IMR-90 (cell line): ENCODE results near the gene PTGES2. TPM values are rescaled to one million over a fixed set of nuclear protein-coding genes. Genes with fewer than 3 reads are reported as not detected.

ENCODE experiments used
- ATAC-seq: fragments of 200-7000 bp; cut with Tn5 transposase; 2 replicates; pipeline ENCODE4 v1.9.1; 2020; ENCODE audit warnings: low read depth, mild to moderate bottlenecking, moderate library complexity
- BruUV-seq: library from RNA; stranded (reverse); fragments of 400-500 nt; replicated peaks from 2 replicates; lab custom pipeline; 2021; lab: Mats Ljungman, UMichigan
- CTCF ChIA-PET: fragments of 300-600 bp; formaldehyde crosslinking; extraction: SDS; loops from one replicate; lab custom pipeline; 2021; ENCODE audit warnings: antibody characterized with exemption; lab: Yijun Ruan, JAX
- POLR2A ChIA-PET: fragments of 300-600 bp; sonication (Branson Sonifier 250); formaldehyde crosslinking; loops from one replicate; lab custom pipeline; 2022; ENCODE audit warnings: antibody characterized with exemption; ENCODE audit not compliant: unreplicated experiment; lab: Charles Lee
- DNase-seq: peaks from one replicate; pipeline ENCODE4 v3.0.0; 2013
- H2AFZ ChIP-seq: replicated peaks from 2 replicates; pipeline ENCODE3; 2013; ENCODE audit warnings: low read length, mild to moderate bottlenecking; ENCODE audit not compliant: poor library complexity
- H2AK5ac ChIP-seq: 2 replicates; pipeline ENCODE4 v1.6.1; 2013; ENCODE audit warnings: low read depth, low read length, inconsistent platforms
- H2AK9ac ChIP-seq: replicated peaks from 2 replicates; pipeline ENCODE3; 2013; ENCODE audit warnings: mild to moderate bottlenecking, low read depth, low read length, moderate library complexity; ENCODE audit not compliant: poor library complexity
- H2BK120ac ChIP-seq: 2 replicates; pipeline ENCODE4 v1.6.1; 2013; ENCODE audit warnings: low read depth, low read length, inconsistent platforms
- H2BK15ac ChIP-seq: 3 replicates; pipeline ENCODE4 v1.6.1; 2013; ENCODE audit warnings: low read depth, low read length, inconsistent platforms
- H2BK20ac ChIP-seq: 2 replicates; pipeline ENCODE4 v1.6.1; 2013; ENCODE audit warnings: low read depth, mild to moderate bottlenecking, inconsistent platforms, low read length, moderate library complexity
- H2BK5ac ChIP-seq: 2 replicates; pipeline ENCODE4 v1.6.1; 2013; ENCODE audit warnings: mild to moderate bottlenecking, low read depth, low read length, inconsistent platforms; ENCODE audit not compliant: poor library complexity, severe bottlenecking
- H3K14ac ChIP-seq: replicated peaks from 2 replicates; pipeline ENCODE4 v1.6.1; 2013; ENCODE audit warnings: low read depth, low read length, inconsistent platforms
- H3K18ac ChIP-seq: 2 replicates; pipeline ENCODE4 v1.6.1; 2013; ENCODE audit warnings: low read depth, low read length, control low read depth
- H3K23ac ChIP-seq: 2 replicates; pipeline ENCODE4 v1.6.1; 2013; ENCODE audit warnings: low read depth, low read length, inconsistent platforms
- H3K27ac ChIP-seq: 2 replicates; pipeline ENCODE4 v1.5.1; 2013; ENCODE audit warnings: mild to moderate bottlenecking, control low read depth, low read length; ENCODE audit not compliant: insufficient read depth
- H3K27me3 ChIP-seq: 2 replicates; pipeline ENCODE4 v1.6.1; 2013; ENCODE audit warnings: low read length; ENCODE audit not compliant: control insufficient read depth, insufficient read depth
- H3K36me3 ChIP-seq: 2 replicates; pipeline ENCODE4 v1.6.1; 2013; ENCODE audit warnings: low read length, mixed read lengths; ENCODE audit not compliant: control insufficient read depth, insufficient read depth
- H3K4ac ChIP-seq: 2 replicates; pipeline ENCODE4 v1.6.1; 2013; ENCODE audit warnings: low read depth, low read length, inconsistent platforms
- H3K4me1 ChIP-seq: 2 replicates; pipeline ENCODE4 v1.6.1; 2013; ENCODE audit warnings: low read length, mixed read lengths; ENCODE audit not compliant: control insufficient read depth, insufficient read depth
- H3K4me2 ChIP-seq: 2 replicates; pipeline ENCODE4 v1.6.1; 2013; ENCODE audit warnings: low read depth, mild to moderate bottlenecking, control low read depth, low read length, moderate library complexity
- H3K4me3 ChIP-seq: 2 replicates; pipeline ENCODE4 v1.5.1; 2013; ENCODE audit warnings: low read depth, mild to moderate bottlenecking, control low read depth, low read length, moderate library complexity; ENCODE audit not compliant: insufficient read depth
- H3K56ac ChIP-seq: 2 replicates; pipeline ENCODE4 v1.6.1; 2013; ENCODE audit warnings: low read length, inconsistent platforms; ENCODE audit not compliant: insufficient read depth; ENCODE audit errors: extremely low read depth
- H3K79me1 ChIP-seq, 2 experiments: 2 replicates each; pipeline ENCODE4 v1.6.1; 2013; ENCODE audit warnings: low read length in 2 of 2, inconsistent platforms in 1 of 2, low read depth in 1 of 2
- H3K9ac ChIP-seq: 2 replicates; pipeline ENCODE4 v1.6.1; 2013; ENCODE audit warnings: low read depth, low read length, control low read depth
- H3K9me1 ChIP-seq: 2 replicates; pipeline ENCODE4 v1.6.1; 2013; ENCODE audit warnings: low read length, inconsistent platforms; ENCODE audit not compliant: insufficient read depth
- H3K9me3 ChIP-seq: 2 replicates; pipeline ENCODE4 v1.6.1; 2013; ENCODE audit warnings: low read length; ENCODE audit not compliant: control insufficient read depth, insufficient read depth
- H4K20me1 ChIP-seq: 2 replicates; pipeline ENCODE4 v1.6.1; 2013; ENCODE audit warnings: low read length, inconsistent platforms; ENCODE audit not compliant: insufficient read depth
- H4K5ac ChIP-seq: 2 replicates; pipeline ENCODE4 v1.6.1; 2013; ENCODE audit warnings: mild to moderate bottlenecking, low read depth, low read length, control low read depth
- H4K8ac ChIP-seq, 2 experiments: 2 replicates each; pipeline ENCODE4 v1.6.1; 2013; ENCODE audit warnings: low read depth in 2 of 2, low read length in 2 of 2, control low read depth in 1 of 2, inconsistent platforms in 1 of 2
- H4K91ac ChIP-seq: 2 replicates; pipeline ENCODE4 v1.6.1; 2013; ENCODE audit warnings: low read depth, low read length, inconsistent platforms; ENCODE audit not compliant: insufficient read depth
- CEBPB ChIP-seq: IDR thresholded peaks from 2 replicates; pipeline ENCODE4 v1.6.1; 2012; ENCODE audit warnings: low read depth, low read length, improper control_type of control experiment
- CHD1 ChIP-seq: IDR thresholded peaks from 2 replicates; pipeline ENCODE4 v1.6.1; 2012; ENCODE audit warnings: low read depth, low read length, improper control_type of control experiment
- MAFK ChIP-seq: IDR thresholded peaks from 2 replicates; pipeline ENCODE4 v1.6.1; 2012; ENCODE audit warnings: low read depth, low read length, improper control_type of control experiment
- MXI1 ChIP-seq: IDR thresholded peaks from 2 replicates; pipeline ENCODE4 v1.6.1; 2012; ENCODE audit warnings: low read depth, mild to moderate bottlenecking, low read length, moderate library complexity, borderline replicate concordance
- POLR2A ChIP-seq: IDR thresholded peaks from 2 replicates; pipeline ENCODE4 v1.6.1; 2012; ENCODE audit warnings: mild to moderate bottlenecking, low read depth, low read length
- RAD21 ChIP-seq: IDR thresholded peaks from 2 replicates; pipeline ENCODE4 v1.6.1; 2012; ENCODE audit warnings: low read length, improper control_type of control experiment
- RFX5 ChIP-seq: IDR thresholded peaks from 2 replicates; pipeline ENCODE4 v1.8.0; 2012; ENCODE audit warnings: low read depth, mild to moderate bottlenecking, low read length, moderate library complexity
- whole genome bisulfite sequencing, 2 experiments: methylation state at CpG; one replicate each; pipeline versions ENCODE4 v1.1.5 to v1.1.7; 2013; ENCODE audit warnings: missing lambda C conversion rate in 2 of 2; ENCODE audit not compliant: insufficient read length in 1 of 2; ENCODE audit errors: extremely low coverage in 2 of 2; 5-methylcytosine and 5-hydroxymethylcytosine counted together
- dilution Hi-C: fragments of 300-500 bp; cut with HindIII; formaldehyde crosslinking; loops from one replicate; pipeline ENCODE4 v1.14.3; 2018; ENCODE audit warnings: low sequenced_read_pairs; ENCODE audit not compliant: unreplicated experiment
- in situ Hi-C: fragments of 300-500 bp; cut with MboI; formaldehyde crosslinking; loops from 3 replicates; pipeline ENCODE4 v1.14.3; 2019; ENCODE audit warnings: low sequenced_read_pairs, inconsistent platforms, mixed read lengths
- intact Hi-C: fragments of 100-400 bp; cut with micrococcal nuclease; formaldehyde crosslinking; loops from 2 replicates; pipeline ENCODE4 v1.10.0; 2022
- polyA plus RNA-seq, 3 experiments: library from polyadenylated mRNA; depleted of rRNA; stranded (reverse); fragments of >200 nt; gene quantifications; 2 replicates each; pipeline ENCODE4 v1.2.3, GENCODE V29; 2012; ENCODE audit warnings: low replicate concordance in 1 of 3
- total RNA-seq: library from RNA; depleted of rRNA; stranded (reverse); fragments of >200 nt; gene quantifications from 2 replicates; pipeline ENCODE4 v1.2.3, GENCODE V29; 2012
- TF ChIP-seq, protein P1 (sequence below): conservative IDR thresholded peaks from 2 replicates; pipeline ENCODE4 v1.5.1; 2012; ENCODE audit warnings: mild to moderate bottlenecking, low read depth, low read length, improper control_type of control experiment
- TF ChIP-seq, protein P2 (sequence below): fragments of 150-350 bp; IDR thresholded peaks from 2 replicates; pipeline ENCODE4 v1.6.1; 2017; ENCODE audit warnings: mild to moderate bottlenecking, antibody characterized with exemption, low read length, low read depth

PTGES2 gene
- total and polyA plus RNA-seq, 2 of the 4 experiments (the other 2 are of a cell fraction), result 100 to 107 TPM

DNA sequence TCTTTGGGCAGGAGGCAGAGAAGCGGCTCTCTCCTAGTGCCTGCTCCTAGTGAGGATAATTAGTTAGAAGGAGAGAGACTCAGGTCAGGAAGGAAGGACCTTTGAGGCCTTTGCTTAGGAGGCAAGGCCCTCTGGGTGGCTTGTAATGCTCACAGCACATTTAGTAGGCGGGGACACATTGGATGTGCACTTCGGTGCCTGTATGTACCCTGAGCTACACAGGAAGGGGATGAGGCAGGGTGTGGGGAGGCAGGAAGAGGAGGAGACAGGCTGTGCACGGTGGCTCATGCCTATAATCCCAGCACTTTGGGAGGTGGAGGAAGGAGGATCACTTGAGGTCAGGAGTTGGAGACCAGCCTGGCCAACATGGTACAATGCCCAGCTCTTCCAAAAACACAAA, 14.5 kb upstream of the PTGES2 start:
- ChIA-PET POLR2A (interaction anchor here (0.7 kb wide), 1 partner anchor 18 kb away, joined by 3 read pairs; the partner anchor contains the start of gene BBLN), CTCF (no interaction called here)
- DNase-seq (no peak), ATAC-seq (no peak)
- no TSS peak for BruUV-seq
- Histone ChIP-seq H2BK120ac (no peak overlapping the region), H3K27me3 (peaks cover 2% of the 10 kb centered on the region; the same call in 1 of the 2 replicates), H3K18ac (no peak overlapping the region), H3K27ac (no peak overlapping the region), H3K4me2 (no peak overlapping the region), H4K8ac (no peak overlapping the region), H3K23ac (no peak overlapping the region), H3K4ac (no peak overlapping the region), H3K4me3 (no peak overlapping the region), H3K9me1 (peaks cover 6% of the 10 kb centered on the region), H4K20me1 (no peaks in the 10 kb centered on the region), H3K56ac (no peak overlapping the region), H3K14ac (no peak overlapping the region), H4K91ac (no peak overlapping the region), H4K5ac (no peak overlapping the region), H2AFZ (no peak overlapping the region), H2BK20ac (no peak overlapping the region), H3K4me1 (peaks cover 3% of the 10 kb centered on the region), H2AK9ac (no peak overlapping the region), H2AK5ac (no peak overlapping the region), H2BK15ac (no peak overlapping the region), H3K9me3 (no peaks in the 10 kb centered on the region), H3K79me1 (no peaks in the 10 kb centered on the region), H3K9ac (no peak overlapping the region), H3K36me3 (no peaks in the 10 kb centered on the region), H2BK5ac (no peak overlapping the region)
- in situ Hi-C loops (no loop called here), intact Hi-C loops (no loop called here), dilution Hi-C loops (no loop called here)
- 75% methylated on average over 2 of the region's 4 CpGs; no CpG with 5 or more reads in 1 of the 2 experiments for WGBS, 2 experiments
- TF ChIP-seq POLR2A (no peak), CEBPB (no peak), MAFK (no peak), CHD1 (no peak), RFX5 (no peak), RAD21 (no peak), MXI1 (no peak)
- TF ChIP-seq, protein P1, sequence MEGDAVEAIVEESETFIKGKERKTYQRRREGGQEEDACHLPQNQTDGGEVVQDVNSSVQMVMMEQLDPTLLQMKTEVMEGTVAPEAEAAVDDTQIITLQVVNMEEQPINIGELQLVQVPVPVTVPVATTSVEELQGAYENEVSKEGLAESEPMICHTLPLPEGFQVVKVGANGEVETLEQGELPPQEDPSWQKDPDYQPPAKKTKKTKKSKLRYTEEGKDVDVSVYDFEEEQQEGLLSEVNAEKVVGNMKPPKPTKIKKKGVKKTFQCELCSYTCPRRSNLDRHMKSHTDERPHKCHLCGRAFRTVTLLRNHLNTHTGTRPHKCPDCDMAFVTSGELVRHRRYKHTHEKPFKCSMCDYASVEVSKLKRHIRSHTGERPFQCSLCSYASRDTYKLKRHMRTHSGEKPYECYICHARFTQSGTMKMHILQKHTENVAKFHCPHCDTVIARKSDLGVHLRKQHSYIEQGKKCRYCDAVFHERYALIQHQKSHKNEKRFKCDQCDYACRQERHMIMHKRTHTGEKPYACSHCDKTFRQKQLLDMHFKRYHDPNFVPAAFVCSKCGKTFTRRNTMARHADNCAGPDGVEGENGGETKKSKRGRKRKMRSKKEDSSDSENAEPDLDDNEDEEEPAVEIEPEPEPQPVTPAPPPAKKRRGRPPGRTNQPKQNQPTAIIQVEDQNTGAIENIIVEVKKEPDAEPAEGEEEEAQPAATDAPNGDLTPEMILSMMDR, result no peak
- TF ChIP-seq, protein P2, sequence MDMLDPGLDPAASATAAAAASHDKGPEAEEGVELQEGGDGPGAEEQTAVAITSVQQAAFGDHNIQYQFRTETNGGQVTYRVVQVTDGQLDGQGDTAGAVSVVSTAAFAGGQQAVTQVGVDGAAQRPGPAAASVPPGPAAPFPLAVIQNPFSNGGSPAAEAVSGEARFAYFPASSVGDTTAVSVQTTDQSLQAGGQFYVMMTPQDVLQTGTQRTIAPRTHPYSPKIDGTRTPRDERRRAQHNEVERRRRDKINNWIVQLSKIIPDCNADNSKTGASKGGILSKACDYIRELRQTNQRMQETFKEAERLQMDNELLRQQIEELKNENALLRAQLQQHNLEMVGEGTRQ, result no peak
